K562 (cell line): ENCODE measurements around the gene CALML6. TPM values are rescaled to one million over a fixed set of nuclear protein-coding genes. Genes with fewer than 3 reads are reported as not detected.

Source experiments
- ATAC-seq: fragments of 200-7000 bp; cut with Tn5 transposase; 3 replicates; pipeline ENCODE4 v1.9.1; 2020; ENCODE audit warnings: moderate library complexity
- BruUV-seq: library from RNA; stranded (reverse); fragments of 400-500 nt; replicated peaks from 2 replicates; lab custom pipeline; 2021; lab: Mats Ljungman, UMichigan
- CTCF ChIA-PET: fragments of 300-600 bp; formaldehyde crosslinking; extraction: SDS; loops from one replicate; lab custom pipeline; 2021; ENCODE audit warnings: low intra/inter-chr PET ratio; lab: Yijun Ruan, JAX
- POLR2A ChIA-PET: fragments of 300-600, 350-650 bp; sonication (Branson Sonifier 250); formaldehyde crosslinking; extraction: SDS; loops from one replicate; lab custom pipeline; 2021; ENCODE audit warnings: antibody characterized with exemption, inconsistent platforms; lab: Yijun Ruan, JAX
- DNase-seq, 4 experiments: peaks; one replicate each; pipeline versions ENCODE4 v3.0.0 to v3.0.0-alpha.2; 2011 to 2018; ENCODE audit warnings: low spot score in 3 of 4, mixed read lengths in 3 of 4; ENCODE audit errors: extremely low read depth in 1 of 4
- FAIRE-seq: peaks from 2 replicates; lab custom pipeline; 2011; peaks lifted over from hg19 to GRCh38; lab: Jason Lieb, UNC
- H2AFZ ChIP-seq: 2 replicates; pipeline ENCODE4 v1.6.0; 2011; ENCODE audit warnings: low read depth, low read length, control low read depth, inconsistent platforms
- H3K27ac ChIP-seq: fragments of 200-600 bp; 3 replicates; pipeline ENCODE4 v1.8.0; 2011; ENCODE audit warnings: low read depth, mild to moderate bottlenecking, control low read depth, inconsistent platforms, low read length, moderate library complexity, mixed read lengths; ENCODE audit errors: extremely low read depth
- H3K27me3 ChIP-seq, 2 experiments: fragments of 300-600 bp in 1 of 2; 2 replicates in 1 of 2; 3 replicates in 1 of 2; pipeline versions ENCODE4 v1.6.0 to v1.8.0; 2011; ENCODE audit warnings: inconsistent platforms in 2 of 2, low read length in 2 of 2, mild to moderate bottlenecking in 1 of 2, mixed read lengths in 1 of 2, moderate library complexity in 1 of 2; ENCODE audit not compliant: control insufficient read depth in 2 of 2, insufficient read depth in 2 of 2
- H3K36me3 ChIP-seq: fragments of 300-600 bp; 3 replicates; pipeline ENCODE4 v1.8.0; 2011; ENCODE audit warnings: mild to moderate bottlenecking, low read length, inconsistent platforms; ENCODE audit not compliant: control insufficient read depth, insufficient read depth
- H3K4me1 ChIP-seq, 2 experiments: fragments of 200-600 bp in 1 of 2; replicated peaks in 1 of 2; 2 replicates in 1 of 2; 3 replicates in 1 of 2; pipeline versions ENCODE4 v1.5.1 to v1.8.0; 2011; ENCODE audit warnings: inconsistent platforms in 2 of 2, low read length in 2 of 2, mild to moderate bottlenecking in 1 of 2, mixed read lengths in 1 of 2, moderate library complexity in 1 of 2; ENCODE audit not compliant: control insufficient read depth in 2 of 2, insufficient read depth in 2 of 2
- H3K4me2 ChIP-seq: 2 replicates; pipeline ENCODE4 v1.6.1; 2011; ENCODE audit warnings: low read length, control low read depth, inconsistent platforms, mixed read lengths; ENCODE audit not compliant: insufficient read depth
- H3K4me3 ChIP-seq: fragments of 200-600 bp; sonication (generic), shearing (Covaris generic); 2 replicates; pipeline ENCODE4 v1.5.1; 2016; ENCODE audit warnings: control low read depth, inconsistent platforms
- H3K79me2 ChIP-seq: fragments of 200-600 bp; 3 replicates; pipeline ENCODE4 v1.8.0; 2011; ENCODE audit warnings: low read length, inconsistent platforms; ENCODE audit not compliant: control insufficient read depth, insufficient read depth
- H3K9ac ChIP-seq, 2 experiments: 2 replicates each; pipeline versions ENCODE4 v1.6.0 to v1.6.1; 2011; ENCODE audit warnings: low read depth in 2 of 2, low read length in 2 of 2, control low read depth in 1 of 2, inconsistent platforms in 1 of 2, mild to moderate bottlenecking in 1 of 2, mixed read lengths in 1 of 2; ENCODE audit not compliant: insufficient read depth in 1 of 2
- H3K9me1 ChIP-seq: one replicate; pipeline ENCODE4 v1.6.0; 2011; ENCODE audit warnings: inconsistent platforms, mild to moderate bottlenecking, low read length, moderate library complexity; ENCODE audit not compliant: control insufficient read depth, insufficient read depth
- H3K9me3 ChIP-seq: replicated peaks from 2 replicates; pipeline ENCODE4 v1.5.1; 2011; ENCODE audit warnings: low read depth, low read length, inconsistent platforms; ENCODE audit not compliant: control insufficient read depth, insufficient read depth
- H4K20me1 ChIP-seq: replicated peaks from 2 replicates; pipeline ENCODE4 v1.6.1; 2011; ENCODE audit warnings: low read length, inconsistent platforms, mixed read lengths; ENCODE audit not compliant: control insufficient read depth, insufficient read depth
- BRD4 ChIP-seq: fragments of 200-600 bp; sonication (generic); IDR thresholded peaks from 2 replicates; pipeline ENCODE4 v1.6.1; 2017; ENCODE audit warnings: inconsistent platforms
- CBX1 ChIP-seq: sonication (generic); IDR thresholded peaks from 2 replicates; pipeline ENCODE4 v1.6.1; 2016; ENCODE audit warnings: antibody characterized with exemption, low read depth, mild to moderate bottlenecking
- CTCF ChIP-seq, 3 experiments: IDR thresholded peaks in 2 of 3; conservative IDR thresholded peaks in 1 of 3; 2 replicates each; pipeline ENCODE4 v1.5.1; 2011 to 2012; ENCODE audit warnings: low read length in 3 of 3, mild to moderate bottlenecking in 3 of 3, control low read depth in 2 of 3, improper control_type of control experiment in 1 of 3, inconsistent platforms in 1 of 3, low read depth in 1 of 3, mixed read lengths in 1 of 3, moderate library complexity in 1 of 3; ENCODE audit not compliant: insufficient read depth in 2 of 3
- EHMT2 ChIP-seq: fragments of 450-650 bp; IDR thresholded peaks from 2 replicates; pipeline ENCODE4 v1.6.1; 2018; ENCODE audit warnings: antibody characterized with exemption
- EP300 ChIP-seq: IDR thresholded peaks from 2 replicates; pipeline ENCODE4 v1.6.1; 2012; ENCODE audit warnings: low read length, improper control_type of control experiment
- ETS2 ChIP-seq: IDR thresholded peaks from 2 replicates; pipeline ENCODE4 v1.6.1; 2016; ENCODE audit warnings: borderline replicate concordance, missing genetic modification characterization, mild to moderate bottlenecking, moderate library complexity, missing compliant biosample characterization; ENCODE audit not compliant: poor library complexity, severe bottlenecking
- HES1 ChIP-seq: fragments of 450-650 bp; IDR thresholded peaks from 2 replicates; pipeline ENCODE4 v1.6.1; 2016; ENCODE audit warnings: low read depth, mild to moderate bottlenecking, moderate library complexity
- MAFG ChIP-seq: fragments of 450-650 bp; conservative IDR thresholded peaks from 2 replicates; pipeline ENCODE4 v1.6.1; 2016; ENCODE audit warnings: missing genetic modification characterization, missing compliant biosample characterization
- NUFIP1 ChIP-seq: fragments of 450-650 bp; IDR thresholded peaks from 2 replicates; pipeline ENCODE4 v1.6.1; 2018; ENCODE audit not compliant: partially characterized antibody
- RBM17 ChIP-seq: fragments of 200-400 bp; formaldehyde crosslinking; IDR thresholded peaks from 2 replicates; pipeline ENCODE4 v1.6.1; 2017; ENCODE audit warnings: low read depth, mild to moderate bottlenecking, low read length, borderline replicate concordance
- SNAPC5 ChIP-seq: fragments of 250-450 bp; sonication (Bioruptor Pico); IDR thresholded peaks from 2 replicates; pipeline ENCODE4 v1.8.0; 2021; ENCODE audit warnings: moderate library complexity, mild to moderate bottlenecking, inconsistent platforms
- SPI1 ChIP-seq: IDR thresholded peaks from 2 replicates; pipeline ENCODE4 v1.6.1; 2011; ENCODE audit warnings: low read depth, low read length, control low read depth, borderline replicate concordance
- TFAP4 ChIP-seq: sonication (generic); formaldehyde crosslinking; IDR thresholded peaks from 2 replicates; pipeline ENCODE4 v1.8.0; 2022; ENCODE audit warnings: missing genetic modification reagents, mild to moderate bottlenecking, moderate library complexity, borderline replicate concordance
- WHSC1 ChIP-seq: IDR thresholded peaks from one replicate; pipeline ENCODE4 v1.6.1; 2012; ENCODE audit warnings: low read length, control low read depth, inconsistent platforms
- ZBTB33 ChIP-seq: sonication (generic); formaldehyde crosslinking; IDR thresholded peaks from 2 replicates; pipeline ENCODE4 v1.8.1; 2023; ENCODE audit warnings: mild to moderate bottlenecking, missing genetic modification reagents
- ZNF212 ChIP-seq: fragments of 450-650 bp; formaldehyde crosslinking; IDR thresholded peaks from 2 replicates; pipeline ENCODE4 v1.4.0; 2020; ENCODE audit warnings: mild to moderate bottlenecking
- ZNF445 ChIP-seq: fragments of 250-450 bp; sonication (Bioruptor Pico); IDR thresholded peaks from 2 replicates; pipeline ENCODE4 v1.4.0; 2020; ENCODE audit warnings: low read depth, mild to moderate bottlenecking, moderate library complexity
- WGBS: fragments of 100-300 bp; shearing (Covaris generic); methylation state at CpG from one replicate; pipeline ENCODE4 v1.1.6; 2016; ENCODE audit warnings: low coverage, mixed read lengths; ENCODE audit not compliant: insufficient coverage; ENCODE audit errors: missing lambda C conversion rate; 5-methylcytosine and 5-hydroxymethylcytosine counted together
- in situ Hi-C: fragments of 300-500 bp; cut with MboI; formaldehyde crosslinking; loops from 4 replicates; pipeline ENCODE4 v1.15.0; 2018; ENCODE audit warnings: inconsistent platforms, mixed read lengths
- intact Hi-C: fragments of 100-400 bp; cut with micrococcal nuclease; formaldehyde crosslinking; loops from 2 replicates; pipeline ENCODE4 v1.14.2; 2022
- polyA plus RNA-seq, 8 experiments: library from polyadenylated mRNA; depleted of rRNA in 4 of 8; stranded (reverse) in 5 of 8; unstranded in 3 of 8; fragments of >200 nt; fragmentation: Nextera tagmentation in 2 of 8; fragmentation: Illumina TruSeq in 1 of 8; extraction: Ambion mirVana in 2 of 8; extraction: Trizol in 1 of 8; gene quantifications; 2 replicates each; pipeline versions ENCODE4 v1.2.1 to v1.2.3, GENCODE V29; 2011 to 2014; ENCODE audit warnings: inconsistent platforms in 1 of 8, missing spikeins in 1 of 8
- total RNA-seq, 7 experiments: library from RNA; depleted of rRNA in 6 of 7; stranded (reverse); fragments of >200 nt in 6 of 7; fragmentation: Illumina TruSeq in 2 of 7; extraction: Trizol in 2 of 7; gene quantifications; 2 replicates each; pipeline versions ENCODE4 v1.2.1 to v1.2.3, GENCODE V29; 2011 to 2021; ENCODE audit warnings: low replicate concordance in 1 of 7

CALML6 gene
- total and polyA plus RNA-seq, 9 of the 15 experiments (the other 6 are each of a cell fraction or from before 2014, with no cell fraction given) = 0.14 TPM; not detected in 8

GRCh38 chr1:1954831-1955441 is 39.9 kb downstream of the CALML6 start:
- Histone ChIP-seq H3K36me3 (no peaks in the 10 kb centered on the region), H3K27ac (no peak overlapping the region), H3K4me1 (peaks cover 0 to 27% of the 10 kb centered on the region in 2 experiments; a peak in 2 of 5 replicates), H3K27me3 (peaks cover 47 to 74% of the 10 kb centered on the region in 2 experiments), H4K20me1 (0 out of 2 replicates have a peak, but pooled peaks cover 5% of the 10 kb centered on the region), H3K9ac (no peak overlapping the region), H3K9me1 (no peaks in the 10 kb centered on the region), H3K4me3 (no peak overlapping the region), H3K79me2 (no peaks in the 10 kb centered on the region), H2AFZ (peak overlapping the region; percentile 82), H3K4me2 (peak overlapping the region; percentile 33; the same call in 1 of the 2 replicates), H3K9me3 (no peaks in the 10 kb centered on the region)
- ChIA-PET POLR2A (interaction anchor here (0.5 to 0.6 kb wide), 2 partner anchors 48 to 59 kb away, joined by 3 read pairs; no protein-coding TSS in a partner anchor), CTCF (no interaction called here)
- intact Hi-C loops = no loop called here
- peak; percentile 81 for ATAC-seq
- in situ Hi-C loops = no loop called here
- peak; percentile 44 to 64 (median 54) for DNase-seq
- 57% methylated on average over 40 of the region's 46 CpGs for WGBS
- BruUV-seq = no TSS peak
- peak; percentile 63 for FAIRE-seq
- no peak for TF ChIP-seq BRD4
- TF ChIP-seq CBX1 = 0 out of 2 replicates have a peak, but pooled peaks have one; percentile 58
- TF ChIP-seq RBM17 = no peak
- no peak for TF ChIP-seq MAFG
- TF ChIP-seq NUFIP1 = no peak
- TF ChIP-seq EHMT2 = peak; percentile 79
- no peak for TF ChIP-seq ZNF212 (CRISPR knock-in tag)
- no peak for TF ChIP-seq SNAPC5 (CRISPR knock-in tag)
- TF ChIP-seq WHSC1 = no peak
- TF ChIP-seq ZBTB33 (CRISPR knock-in tag) = peak; percentile 78
- TF ChIP-seq ZNF445 = no peak
- peak; percentile 36 to 66 (median 53) for TF ChIP-seq CTCF (IDR thresholded peaks at IDR 0.05 in 2 of 3, conservative IDR thresholded peaks at IDR 0.05 in 1 of 3; ENCODE audit: insufficient read depth in 2 of 3, low read depth in 1 of 3, low read length in 3 of 3)
- no peak for TF ChIP-seq ETS2
- peak; percentile 73 for TF ChIP-seq HES1
- 0 out of 2 replicates have a peak, but pooled peaks have one; percentile 23 for TF ChIP-seq SPI1
- TF ChIP-seq EP300 = no peak
- TF ChIP-seq TFAP4 (CRISPR knock-in tag) = peak; percentile 36; the same call in 1 of the 2 replicates
